ENCODE measurements around the gene WASHC2A. TPM values are rescaled to one million over a fixed set of nuclear protein-coding genes. Genes with fewer than 3 reads are reported as not detected.
"Not testable (repeated sequence)": the region's sequence is repeated elsewhere in the genome, so short reads cannot be mapped to it uniquely, and the experiment has no call there.

Gene WASHC2A
- total RNA-seq, 2 experiments from 2014 or later: 25.0 to 25.2 TPM

- H3K9me3 Mint-ChIP-seq (ENCODE audit: low read depth); H3K36me3 Mint-ChIP-seq (ENCODE audit: low read depth); ATAC-seq; intact Hi-C loops (cut with DNase I, micrococcal nuclease); H3K27me3 Mint-ChIP-seq; H3K4me1 Mint-ChIP-seq; CTCF ChIA-PET; POLR2A ChIA-PET; H3K27ac Mint-ChIP-seq; H3K4me3 Mint-ChIP-seq; DNase-seq: not testable (repeated sequence)
These were observed 107.2 kb downstream of the WASHC2A start for GRCh38 chr10:50174788-50175525.

Other genes starting within 250 kb of the WASHC2A start
- gene PARG, start 125.9 kb upstream of the WASHC2A start, total RNA-seq: 10 to 100 TPM; 33.9 to 36.1 TPM
- 10 to 100 TPM; 21.3 to 27.3 TPM for gene TIMM23B, start 125.9 kb upstream of the WASHC2A start, total RNA-seq
- 10 to 100 TPM; 21.3 to 24.6 TPM for gene AGAP6, start 79.5 kb upstream of the WASHC2A start, total RNA-seq
- gene ASAH2, start 183.6 kb downstream of the WASHC2A start, total RNA-seq: 1 to 10 TPM in 1 of 2 experiments, under 1 TPM in 1; 0.05 to 3.5 TPM